ENCODE results near the gene MSL1. TPM values are rescaled to one million over a fixed set of nuclear protein-coding genes. Genes with fewer than 3 reads are reported as not detected.
A peak's percentile ranks its signal among the peaks of the same experiment; 100 is the strongest.

MSL1 gene
- total and polyA plus RNA-seq, 2 of the 13 experiments (the other 11 are each of a cell fraction or from before 2014, with no cell fraction given), result 63.8 to 88.5 TPM

DNA sequence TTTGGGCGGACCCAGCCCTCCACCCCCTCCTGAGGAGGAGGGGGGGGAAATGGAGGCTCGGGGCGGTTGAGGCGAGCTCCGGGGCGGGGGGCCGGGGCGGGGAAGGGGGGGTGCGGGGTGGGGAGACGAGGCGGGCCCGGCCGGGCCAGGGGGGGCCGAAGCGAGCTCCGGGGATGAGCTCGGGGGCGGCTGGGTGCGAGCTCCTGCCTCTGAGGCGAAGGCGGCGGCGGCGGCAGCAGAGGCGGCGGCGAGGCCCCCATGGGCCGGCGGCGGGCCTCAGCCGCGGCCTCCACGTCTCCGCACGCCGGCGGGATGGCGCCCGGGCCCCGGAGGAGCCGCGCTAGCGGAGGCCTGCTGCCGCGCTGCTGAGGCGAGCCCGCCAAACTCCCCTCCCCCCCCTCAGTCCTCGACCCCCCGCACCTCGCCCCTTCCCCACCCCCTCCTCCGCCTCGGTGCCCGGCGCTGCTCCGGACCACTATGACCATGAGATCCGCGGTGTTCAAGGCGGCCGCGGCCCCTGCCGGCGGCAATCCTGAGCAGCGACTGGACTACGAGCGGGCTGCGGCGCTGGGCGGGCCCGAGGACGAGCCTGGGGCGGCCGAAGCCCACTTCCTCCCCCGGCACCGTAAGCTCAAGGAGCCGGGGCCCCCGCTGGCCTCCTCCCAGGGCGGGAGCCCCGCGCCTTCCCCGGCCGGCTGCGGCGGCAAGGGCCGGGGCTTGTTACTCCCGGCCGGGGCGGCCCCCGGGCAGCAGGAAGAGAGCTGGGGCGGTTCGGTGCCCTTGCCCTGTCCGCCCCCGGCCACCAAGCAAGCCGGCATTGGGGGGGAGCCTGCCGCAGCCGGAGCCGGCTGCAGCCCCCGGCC is 596 bp downstream of the MSL1 start:
- H3K4me2 ChIP-seq (ENCODE audit: low read depth, low read length), result peak overlapping the region; percentile 91
- peak overlapping the region; percentile 97 for H3K9ac ChIP-seq (ENCODE audit: insufficient read depth, low read depth, low read length)
- peaks cover 56% of the 10 kb centered on the region for H3K79me2 ChIP-seq (ENCODE audit: insufficient read depth, low read length)
- H3K27ac ChIP-seq (ENCODE audit: extremely low read length, insufficient read depth, low read length), result peak overlapping the region; percentile 77
- H3K36me3 ChIP-seq (replicated peaks in 1 of 2; ENCODE audit: control insufficient read depth in 1 of 2, insufficient read depth in 2 of 2, low read length in 2 of 2), result peaks cover 9 to 15% of the 10 kb centered on the region in 2 experiments
- FAIRE-seq (no peak), ATAC-seq (peak; percentile 73), DNase-seq (ENCODE audit: low spot score) (no peak)
- H4K20me1 ChIP-seq (ENCODE audit: insufficient read depth, low read length), result peaks cover 26% of the 10 kb centered on the region
- 3% methylated on average over 21 of the region's 97 CpGs for WGBS (ENCODE audit: low lambda C conversion rate)
- no peak overlapping the region for H2AFZ ChIP-seq (ENCODE audit: low read length)
- CTCF ChIA-PET (ENCODE audit: low intra/inter-chr PET ratio, low total read pairs), result interaction anchor here (2.0 kb wide), 1 partner anchor 9 kb away, joined by 12 read pairs; no protein-coding TSS in a partner anchor
- no peaks in the 10 kb centered on the region for H3K9me3 ChIP-seq (ENCODE audit: low read length)
- intact Hi-C loops (cut with micrococcal nuclease; ENCODE audit: unreplicated experiment) (no loop called here), in situ Hi-C loops (cut with HindIII; ENCODE audit: extremely low pct_ligation_motif_present, low pct_unique_long_range_greater_than_20kb) (no loop called here)
- H3K4me1 ChIP-seq (ENCODE audit: insufficient read depth, low read length), result peaks cover 45% of the 10 kb centered on the region
- POLR2A ChIA-PET, result interaction anchor here (0.9 to 11.1 kb wide), 6 partner anchors 10 to 51 kb away, joined by 3 to 150 read pairs (median 63); partner anchors contain the start of genes CASC3 and NR1D1
- BruUV-seq (replicated peaks), result no TSS peak
- no peaks in the 10 kb centered on the region; a peak in 1 of 5 replicates for H3K27me3 ChIP-seq (ENCODE audit: control insufficient read depth in 1 of 2, insufficient read depth in 2 of 2, low read length in 2 of 2)
- H3K4me3 ChIP-seq (replicated peaks in 1 of 3; ENCODE audit: insufficient read depth in 1 of 3, low read depth in 2 of 3, low read length in 3 of 3), result peak overlapping the region; percentile 91 to 98 (median 97)
- peak; percentile 81; the same call in 1 of the 2 replicates for TF ChIP-seq ZSCAN20 (CRISPR knock-in tag; IDR thresholded peaks at IDR 0.05; ENCODE audit: borderline replicate concordance)
- no peak; the same call in 1 of the 2 replicates for TF ChIP-seq MXD3 (CRISPR knock-in tag; IDR thresholded peaks at IDR 0.05)
- 0 out of 2 replicates have a peak, but pooled peaks have one; percentile 8 for TF ChIP-seq TMF1 (CRISPR knock-in tag; IDR thresholded peaks at IDR 0.05; ENCODE audit: low read depth)
- peak; percentile 68; the same call in 1 of the 2 replicates for TF ChIP-seq ZNF678 (CRISPR knock-in tag; IDR thresholded peaks at IDR 0.05)
- no peak; the same call in 1 of the 2 replicates for TF ChIP-seq KLF9 (CRISPR knock-in tag; IDR thresholded peaks at IDR 0.05; ENCODE audit: low read depth)
- 0 out of 2 replicates have a peak, but pooled peaks have one; percentile 48 for TF ChIP-seq GLI4 (CRISPR knock-in tag; IDR thresholded peaks at IDR 0.05; ENCODE audit: borderline replicate concordance)
- TF ChIP-seq, protein P1, sequence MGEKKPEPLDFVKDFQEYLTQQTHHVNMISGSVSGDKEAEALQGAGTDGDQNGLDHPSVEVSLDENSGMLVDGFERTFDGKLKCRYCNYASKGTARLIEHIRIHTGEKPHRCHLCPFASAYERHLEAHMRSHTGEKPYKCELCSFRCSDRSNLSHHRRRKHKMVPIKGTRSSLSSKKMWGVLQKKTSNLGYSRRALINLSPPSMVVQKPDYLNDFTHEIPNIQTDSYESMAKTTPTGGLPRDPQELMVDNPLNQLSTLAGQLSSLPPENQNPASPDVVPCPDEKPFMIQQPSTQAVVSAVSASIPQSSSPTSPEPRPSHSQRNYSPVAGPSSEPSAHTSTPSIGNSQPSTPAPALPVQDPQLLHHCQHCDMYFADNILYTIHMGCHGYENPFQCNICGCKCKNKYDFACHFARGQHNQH (CRISPR knock-in tag; IDR thresholded peaks at IDR 0.05), result no peak
- TF ChIP-seq KDM5B (CRISPR knock-in tag; IDR thresholded peaks at IDR 0.05; ENCODE audit: borderline replicate concordance), result 0 out of 2 replicates have a peak, but pooled peaks have one; percentile 39
- TF ChIP-seq, protein P2, sequence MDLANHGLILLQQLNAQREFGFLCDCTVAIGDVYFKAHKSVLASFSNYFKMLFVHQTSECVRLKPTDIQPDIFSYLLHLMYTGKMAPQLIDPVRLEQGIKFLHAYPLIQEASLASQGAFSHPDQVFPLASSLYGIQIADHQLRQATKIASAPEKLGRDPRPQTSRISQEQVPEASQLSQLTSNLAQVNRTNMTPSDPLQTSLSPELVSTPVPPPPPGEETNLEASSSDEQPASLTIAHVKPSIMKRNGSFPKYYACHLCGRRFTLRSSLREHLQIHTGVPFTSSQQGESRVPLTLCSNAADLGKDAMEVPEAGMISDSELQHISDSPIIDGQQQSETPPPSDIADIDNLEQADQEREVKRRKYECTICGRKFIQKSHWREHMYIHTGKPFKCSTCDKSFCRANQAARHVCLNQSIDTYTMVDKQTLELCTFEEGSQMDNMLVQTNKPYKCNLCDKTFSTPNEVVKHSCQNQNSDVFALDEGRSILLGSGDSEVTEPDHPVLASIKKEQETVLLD (CRISPR knock-in tag; IDR thresholded peaks at IDR 0.05; ENCODE audit: low read depth), result peak; percentile 10; the same call in 1 of the 2 replicates
- no peak for TF ChIP-seq TCF12 (IDR thresholded peaks at IDR 0.05)
- 0 out of 2 replicates have a peak, but pooled peaks have one; percentile 42 for TF ChIP-seq TCF12 (CRISPR knock-in tag; IDR thresholded peaks at IDR 0.05)
- no peak for TF ChIP-seq SP1 (IDR thresholded peaks at IDR 0.05)
- no peak for TF ChIP-seq SP1 (CRISPR knock-in tag; IDR thresholded peaks at IDR 0.05)
- no peak for TF ChIP-seq SP140L (CRISPR knock-in tag; IDR thresholded peaks at IDR 0.05; ENCODE audit: borderline replicate concordance)
- TF ChIP-seq HDAC1 (CRISPR knock-in tag; IDR thresholded peaks at IDR 0.05), result 0 out of 2 replicates have a peak, but pooled peaks have one; percentile 25
- TF ChIP-seq, protein P3, sequence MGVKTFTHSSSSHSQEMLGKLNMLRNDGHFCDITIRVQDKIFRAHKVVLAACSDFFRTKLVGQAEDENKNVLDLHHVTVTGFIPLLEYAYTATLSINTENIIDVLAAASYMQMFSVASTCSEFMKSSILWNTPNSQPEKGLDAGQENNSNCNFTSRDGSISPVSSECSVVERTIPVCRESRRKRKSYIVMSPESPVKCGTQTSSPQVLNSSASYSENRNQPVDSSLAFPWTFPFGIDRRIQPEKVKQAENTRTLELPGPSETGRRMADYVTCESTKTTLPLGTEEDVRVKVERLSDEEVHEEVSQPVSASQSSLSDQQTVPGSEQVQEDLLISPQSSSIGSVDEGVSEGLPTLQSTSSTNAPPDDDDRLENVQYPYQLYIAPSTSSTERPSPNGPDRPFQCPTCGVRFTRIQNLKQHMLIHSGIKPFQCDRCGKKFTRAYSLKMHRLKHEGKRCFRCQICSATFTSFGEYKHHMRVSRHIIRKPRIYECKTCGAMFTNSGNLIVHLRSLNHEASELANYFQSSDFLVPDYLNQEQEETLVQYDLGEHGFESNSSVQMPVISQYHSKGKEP (CRISPR knock-in tag; IDR thresholded peaks at IDR 0.05), result no peak
